Endometrial microvascular endothelial cells (primary cell): ENCODE results near the gene UBL7. TPM values are rescaled to one million over a fixed set of nuclear protein-coding genes. Genes with fewer than 3 reads are reported as not detected.

Experiments used
- in situ Hi-C: cut with HindIII; loops from 2 replicates; pipeline ENCODE4 v1.10.0; 2017; ENCODE audit warnings: low sequenced_read_pairs, low pct_unique_long_range_greater_than_20kb; ENCODE audit errors: inconsistent ontology term
- total RNA-seq: library from RNA; depleted of rRNA; stranded (reverse); fragments of >200 nt; gene quantifications from one replicate; pipeline ENCODE4 v1.2.3, GENCODE V29; 2015; ENCODE audit errors: inconsistent ontology term

Gene UBL7
- total RNA-seq, 1 donor from 2014 or later: 77.6 TPM

DNA sequence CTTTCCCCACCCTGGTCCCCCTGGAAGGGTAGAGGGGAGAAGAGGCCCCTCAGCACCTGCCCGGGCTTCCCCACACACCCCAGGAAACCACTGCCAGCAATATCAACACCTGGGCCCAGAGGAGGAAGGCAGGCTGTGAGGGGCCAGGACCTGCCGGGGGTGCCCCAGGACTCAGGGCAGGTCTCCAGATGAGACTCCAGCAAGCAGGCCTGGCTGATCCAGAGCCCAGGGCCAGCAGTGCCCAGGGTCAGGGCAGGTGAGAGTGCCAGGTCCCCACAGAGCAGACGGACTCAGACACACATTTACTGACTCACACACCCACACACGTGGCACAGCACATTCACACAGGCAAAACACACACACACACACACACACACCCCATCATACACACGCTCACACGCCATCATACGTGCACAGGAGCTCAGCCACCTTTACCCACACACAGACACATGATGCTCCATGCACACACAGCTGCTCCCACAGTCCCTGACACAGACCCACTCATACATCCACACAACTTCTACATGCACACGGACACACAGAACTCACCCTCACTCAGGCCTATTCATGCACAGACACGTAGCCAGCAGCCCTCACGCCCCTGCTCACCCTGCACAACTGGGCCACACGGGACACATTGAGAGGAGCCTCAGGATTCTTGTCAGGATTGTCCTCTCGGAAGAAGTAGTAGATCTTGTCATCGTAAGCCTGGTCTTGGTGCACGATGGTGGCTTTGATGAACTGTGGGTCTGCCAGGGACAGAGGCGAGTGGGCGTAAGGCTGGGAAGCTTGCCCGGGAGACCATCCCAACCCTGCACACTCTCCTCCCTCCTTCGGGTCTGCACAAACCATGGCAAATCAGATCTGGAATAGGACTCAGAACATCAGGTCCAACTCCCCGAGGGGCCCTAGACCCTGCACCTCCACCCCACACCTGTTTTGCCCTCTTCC lies 44.7 kb downstream of the UBL7 start:
- in situ Hi-C loops: no loop called here

- in situ Hi-C loops: no loop called here
These were observed 46.2 kb downstream of the UBL7 start for GRCh38 chr15:74414603-74415338.

DNA sequence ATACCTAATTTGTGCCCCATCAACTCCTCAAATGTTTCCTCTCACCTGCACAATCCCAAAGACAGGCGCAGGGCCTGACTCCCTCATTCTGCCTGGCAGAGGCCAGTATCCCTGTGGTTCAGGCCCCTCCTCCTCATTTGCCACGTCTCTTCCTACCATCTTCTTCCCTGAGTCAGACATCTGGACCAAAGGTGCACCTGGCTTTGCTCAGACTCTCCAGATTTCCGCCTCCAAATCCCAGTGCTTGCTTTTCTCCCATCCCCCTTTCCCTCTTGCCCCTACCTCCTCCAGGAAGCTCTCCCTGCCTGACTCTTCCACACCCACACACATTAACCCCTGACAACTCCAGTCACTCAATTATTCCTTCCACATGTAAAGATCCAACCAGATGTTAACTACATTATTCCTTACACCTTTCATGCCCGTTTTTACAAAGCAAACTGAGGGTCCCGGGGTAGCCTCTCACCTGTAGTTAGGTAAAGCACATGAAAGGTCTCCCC lies 46.8 kb downstream of the UBL7 start:
- in situ Hi-C loops: no loop called here

DNA sequence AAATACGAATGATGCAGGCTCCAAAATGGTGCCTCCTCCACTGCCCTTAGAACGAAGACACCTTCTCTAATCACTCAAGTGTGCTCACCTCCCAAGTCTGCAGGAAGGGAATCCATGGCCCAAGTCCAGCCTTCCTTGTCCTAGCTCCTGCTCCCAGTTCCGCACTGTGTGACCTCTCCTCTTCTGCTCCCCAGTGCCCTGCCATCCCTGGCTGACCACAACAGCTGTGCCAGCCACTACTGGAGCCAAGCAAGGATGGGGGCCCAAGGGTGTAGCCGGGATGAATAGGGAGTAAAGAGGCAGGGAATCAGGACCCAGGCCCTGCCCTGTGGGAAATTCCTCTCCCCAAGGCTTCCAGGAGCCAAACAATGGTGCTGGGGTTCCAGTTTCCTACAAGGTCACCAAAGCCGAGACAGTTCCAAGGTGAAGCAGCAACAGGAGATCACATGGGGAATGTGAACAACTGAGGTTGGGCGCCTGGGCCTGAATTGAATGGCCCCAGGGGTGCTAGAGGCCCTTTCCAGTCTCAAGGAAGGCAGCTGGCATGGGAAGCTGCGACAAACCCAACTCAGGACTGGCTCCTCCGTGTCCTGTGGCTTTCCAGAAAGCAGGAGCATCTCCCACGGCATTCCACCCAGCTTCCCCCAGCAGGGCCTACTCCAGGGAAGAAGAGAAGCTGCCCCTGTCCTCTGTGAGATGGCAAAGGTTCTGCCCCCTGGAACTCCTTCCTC lies 47.4 kb downstream of the UBL7 start:
- in situ Hi-C loops: no loop called here

GRCh38 chr15:74412159-74412558 lies 48.8 kb downstream of the UBL7 start:
- in situ Hi-C loops: no loop called here

- in situ Hi-C loops: no loop called here
These were observed 49.3 kb downstream of the UBL7 start for GRCh38 chr15:74411686-74412085.

GRCh38 chr15:74410502-74410901 lies 50.5 kb downstream of the UBL7 start:
- in situ Hi-C loops: no loop called here

DNA sequence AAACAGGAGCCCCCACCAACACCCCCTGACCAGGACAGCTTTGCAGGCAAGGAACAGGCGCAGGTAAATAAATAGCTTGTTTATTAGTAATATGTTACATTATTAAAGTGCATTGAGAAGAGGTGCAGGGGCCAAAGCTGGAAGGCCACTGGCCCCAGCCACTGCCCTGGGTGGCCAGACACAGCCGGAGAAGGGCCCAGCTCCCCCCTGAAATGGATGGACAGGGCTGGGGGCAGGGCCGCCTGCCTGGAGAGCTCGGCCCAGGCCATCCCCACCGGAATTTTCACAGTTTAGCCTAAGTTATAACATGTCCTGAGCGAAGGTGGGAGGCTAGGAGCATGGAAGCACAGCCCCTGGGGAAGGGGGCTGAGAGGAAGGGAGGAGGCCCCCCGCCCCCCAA lies 51.7 kb downstream of the UBL7 start:
- in situ Hi-C loops: no loop called here

GRCh38 chr15:74408815-74409214 lies 52.1 kb downstream of the UBL7 start:
- in situ Hi-C loops: no loop called here

- in situ Hi-C loops: no loop called here
These were observed 52.6 kb downstream of the UBL7 start for GRCh38 chr15:74408385-74408784.

DNA sequence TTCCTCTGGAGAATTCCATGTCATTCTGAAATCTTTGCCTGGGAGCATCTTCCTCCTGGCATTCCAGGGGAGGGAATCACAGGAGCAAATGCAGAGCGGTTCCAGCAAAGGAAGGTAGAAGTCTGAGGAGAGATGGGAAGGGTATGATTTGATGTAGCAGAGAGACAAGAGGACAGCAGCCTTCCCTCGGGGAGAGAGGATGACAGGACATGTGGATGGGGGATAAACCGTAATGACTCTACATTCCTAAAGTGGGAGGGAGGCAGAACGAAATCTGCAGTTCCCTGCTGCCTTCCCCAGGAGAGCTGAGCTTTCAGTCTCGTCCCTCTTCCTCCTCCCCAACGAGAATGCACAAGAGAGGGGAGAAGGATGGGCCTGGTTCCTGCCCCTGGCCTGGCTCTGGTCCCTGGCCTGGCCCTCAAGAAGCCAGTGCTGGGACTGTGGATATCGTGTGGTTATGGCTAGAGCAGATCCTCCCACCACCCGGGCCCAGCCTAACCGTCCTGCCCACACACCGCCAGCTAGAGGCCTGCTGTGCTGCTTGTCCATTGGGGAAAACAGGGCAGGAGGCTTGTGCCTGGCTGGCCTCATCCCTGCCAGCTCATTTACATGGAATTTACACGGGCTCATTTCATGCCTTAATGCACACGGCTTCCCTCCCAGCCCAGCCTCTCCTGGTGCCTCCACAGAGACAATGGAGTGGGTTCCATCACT lies 53.8 kb downstream of the UBL7 start:
- in situ Hi-C loops: no loop called here

DNA sequence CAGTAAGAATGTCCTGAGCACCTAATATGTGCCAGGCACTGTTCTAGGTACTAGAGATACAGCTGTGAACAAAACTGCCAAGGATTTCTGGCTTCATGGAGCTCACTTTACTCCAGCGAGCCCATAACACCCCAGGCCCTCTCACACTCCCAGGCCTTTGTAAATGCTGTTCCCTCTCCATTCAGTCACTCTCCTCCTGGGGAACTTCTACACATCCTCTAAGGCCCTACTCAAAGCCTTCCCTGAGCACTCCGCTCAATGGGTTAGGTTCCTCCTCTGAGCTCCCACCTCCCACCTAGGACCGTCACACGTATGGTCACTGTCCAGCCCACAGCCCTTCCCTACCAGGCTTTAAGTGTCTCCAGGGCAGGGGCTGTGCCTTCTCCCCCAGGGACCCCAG lies 54.4 kb downstream of the UBL7 start:
- in situ Hi-C loops: no loop called here

GRCh38 chr15:74405823-74406222 lies 55.1 kb downstream of the UBL7 start:
- in situ Hi-C loops: no loop called here

GRCh38 chr15:74403991-74404563 lies 56.9 kb downstream of the UBL7 start:
- in situ Hi-C loops: no loop called here

DNA sequence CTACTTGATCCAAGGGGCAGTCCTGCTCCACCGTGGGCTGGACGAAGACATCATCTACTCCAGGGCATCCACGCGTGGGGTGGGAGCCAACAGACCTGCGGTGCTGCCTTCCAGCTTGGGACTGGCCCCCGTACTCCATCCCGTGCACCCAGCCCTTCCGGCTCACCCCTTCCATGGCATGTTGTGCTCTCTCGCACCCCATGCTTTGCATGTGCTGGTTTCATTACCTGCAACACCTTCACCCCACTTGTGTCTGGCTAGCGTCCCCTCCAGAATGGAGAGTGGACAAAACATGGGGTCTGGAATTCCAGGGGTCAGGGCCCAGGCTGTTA lies 57.4 kb downstream of the UBL7 start:
- in situ Hi-C loops: no loop called here

- in situ Hi-C loops: no loop called here
These were observed 57.9 kb downstream of the UBL7 start for GRCh38 chr15:74402873-74403587.

DNA sequence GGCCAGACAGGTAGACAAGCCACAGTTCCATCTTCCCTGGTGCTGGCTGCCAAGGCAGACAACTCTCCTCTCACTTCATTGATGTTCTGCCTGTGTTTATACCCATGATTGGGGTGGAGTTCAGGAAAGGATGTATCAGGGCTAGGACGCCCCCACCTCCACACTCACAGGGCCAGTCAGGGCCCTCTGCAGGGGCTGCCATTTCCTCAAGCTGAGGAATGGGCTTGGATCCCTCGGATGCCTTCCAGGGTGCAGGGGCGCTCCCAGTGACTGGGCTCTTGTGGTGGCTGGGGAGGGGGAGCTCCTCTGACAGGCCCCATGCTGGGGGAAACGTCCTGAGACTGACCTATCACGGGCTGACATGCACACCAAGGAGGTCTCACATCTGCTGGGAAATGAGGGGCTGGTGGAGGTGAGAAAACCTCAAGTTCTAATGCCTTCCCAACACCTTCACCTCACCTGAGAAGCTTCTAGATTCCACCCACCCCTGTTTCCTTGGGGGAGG lies 58.6 kb downstream of the UBL7 start:
- in situ Hi-C loops: no loop called here
